GM12878 (cell line): ENCODE data around the gene CLNK. TPM values are rescaled to one million over a fixed set of nuclear protein-coding genes. Genes with fewer than 3 reads are reported as not detected.
A peak's percentile ranks its signal among the peaks of the same experiment; 100 is the strongest.

Experiments
- ATAC-seq: fragments of 200-7000 bp; cut with Tn5 transposase; 3 replicates; pipeline ENCODE4 v1.9.1; 2020; ENCODE audit warnings: mild to moderate bottlenecking, moderate library complexity
- BruUV-seq: library from RNA; stranded (reverse); fragments of 400-500 nt; replicated peaks from 2 replicates; lab custom pipeline; 2021; lab: Mats Ljungman, UMichigan
- CTCF ChIA-PET: fragments of 300-600 bp; sonication (Branson Sonifier 250); formaldehyde crosslinking; extraction: SDS; loops from one replicate; lab custom pipeline; 2021; ENCODE audit warnings: inconsistent platforms; lab: Yijun Ruan, JAX
- POLR2A ChIA-PET: fragments of 350-600 bp; formaldehyde crosslinking; extraction: SDS; loops from one replicate; lab custom pipeline; 2021; ENCODE audit warnings: inconsistent platforms; lab: Charles Lee
- RAD21 ChIA-PET: fragments of 300-600 bp; sonication (Branson Sonifier 250); formaldehyde crosslinking; loops from one replicate; lab custom pipeline; 2023; ENCODE audit warnings: antibody characterized with exemption; ENCODE audit not compliant: unreplicated experiment; lab: Charles Lee
- SMC1A ChIA-PET: fragments of 300-600 bp; sonication (Branson Sonifier 250); formaldehyde crosslinking; loops from one replicate; lab custom pipeline; 2023; ENCODE audit not compliant: unreplicated experiment, uncharacterized antibody; lab: Charles Lee
- DNase-seq: peaks from one replicate; pipeline ENCODE4 v3.0.0-alpha.2; 2011; ENCODE audit warnings: low read depth, low spot score
- FAIRE-seq: peaks from 3 replicates; lab custom pipeline; 2011; peaks lifted over from hg19 to GRCh38; lab: Jason Lieb, UNC
- H2AFZ ChIP-seq: 2 replicates; pipeline ENCODE4 v1.6.0; 2011; ENCODE audit warnings: low read depth, low read length, control low read depth; ENCODE audit not compliant: control insufficient read depth
- H3K27ac ChIP-seq: 2 replicates; pipeline ENCODE4 v1.5.1; 2011; ENCODE audit warnings: control low read depth; ENCODE audit not compliant: control insufficient read depth, insufficient read depth
- H3K27me3 ChIP-seq, 2 experiments: replicated peaks in 1 of 2; 2 replicates each; pipeline versions ENCODE4 v1.6.0 to v1.6.1; 2011; ENCODE audit warnings: low read length in 1 of 2; ENCODE audit not compliant: control insufficient read depth in 2 of 2, insufficient read depth in 2 of 2
- H3K36me3 ChIP-seq, 2 experiments: 2 replicates each; pipeline ENCODE4 v1.5.1; 2011; ENCODE audit warnings: low read length in 1 of 2; ENCODE audit not compliant: control insufficient read depth in 2 of 2, insufficient read depth in 2 of 2
- H3K4me1 ChIP-seq: 2 replicates; pipeline ENCODE4 v1.6.1; 2011; ENCODE audit warnings: mild to moderate bottlenecking, low read length, moderate library complexity, mixed read lengths; ENCODE audit not compliant: control insufficient read depth, insufficient read depth
- H3K4me2 ChIP-seq: 2 replicates; pipeline ENCODE4 v1.6.0; 2011; ENCODE audit warnings: control low read depth; ENCODE audit not compliant: control insufficient read depth, insufficient read depth
- H3K4me3 ChIP-seq: fragments of 200-600 bp; sonication (generic); 2 replicates; pipeline ENCODE4 v1.5.1; 2016
- H3K79me2 ChIP-seq: 2 replicates; pipeline ENCODE4 v1.6.0; 2011; ENCODE audit warnings: low read length; ENCODE audit not compliant: control insufficient read depth, insufficient read depth
- H3K9ac ChIP-seq: 2 replicates; pipeline ENCODE4 v1.8.0; 2011; ENCODE audit warnings: low read length, control low read depth, mixed read lengths; ENCODE audit not compliant: control insufficient read depth, insufficient read depth
- H3K9me3 ChIP-seq: replicated peaks from 3 replicates; pipeline ENCODE4 v1.5.1; 2011; ENCODE audit warnings: mild to moderate bottlenecking, low read length; ENCODE audit not compliant: control insufficient read depth, insufficient read depth
- H4K20me1 ChIP-seq: 2 replicates; pipeline ENCODE4 v1.6.0; 2011; ENCODE audit not compliant: control insufficient read depth, insufficient read depth
- BCL11A ChIP-seq: IDR thresholded peaks from 2 replicates; pipeline ENCODE4 v1.6.1; 2011; ENCODE audit warnings: low read depth, low read length
- BMI1 ChIP-seq: fragments of 450-650 bp; IDR thresholded peaks from 2 replicates; pipeline ENCODE4 v1.6.1; 2016; ENCODE audit warnings: mild to moderate bottlenecking, moderate library complexity, borderline replicate concordance
- ESRRA ChIP-seq: IDR thresholded peaks from 2 replicates; pipeline ENCODE4 v1.6.1; 2012; ENCODE audit warnings: mild to moderate bottlenecking, low read length, improper control_type of control experiment
- KLF5 ChIP-seq: fragments of 450-650 bp; IDR thresholded peaks from 2 replicates; pipeline ENCODE4 v1.6.1; 2014; ENCODE audit warnings: mild to moderate bottlenecking; ENCODE audit not compliant: partially characterized antibody
- LARP7 ChIP-seq: fragments of 450-650 bp; IDR thresholded peaks from 2 replicates; pipeline ENCODE4 v1.6.1; 2017; ENCODE audit warnings: mild to moderate bottlenecking
- MEF2B ChIP-seq: fragments of 450-650 bp; IDR thresholded peaks from 2 replicates; pipeline ENCODE4 v1.6.1; 2018; ENCODE audit warnings: mild to moderate bottlenecking, moderate library complexity; ENCODE audit not compliant: partially characterized antibody, poor library complexity, severe bottlenecking
- PAX5 ChIP-seq: IDR thresholded peaks from 2 replicates; pipeline ENCODE4 v1.6.1; 2011; ENCODE audit warnings: low read depth, low read length, borderline replicate concordance
- PML ChIP-seq: IDR thresholded peaks from 2 replicates; pipeline ENCODE4 v1.6.1; 2012; ENCODE audit warnings: low read length, inconsistent platforms
- ZNF207 ChIP-seq: fragments of 450-650 bp; IDR thresholded peaks from 2 replicates; pipeline ENCODE4 v1.6.1; 2014; ENCODE audit warnings: antibody characterized with exemption, mild to moderate bottlenecking, borderline replicate concordance
- WGBS: methylation state at CpG from one replicate; pipeline ENCODE4 v1.1.6; 2016; ENCODE audit warnings: low lambda C conversion rate; ENCODE audit not compliant: insufficient replicate concordance, insufficient coverage; ENCODE audit errors: missing lambda C conversion rate; 5-methylcytosine and 5-hydroxymethylcytosine counted together
- in situ Hi-C: fragments of 300-500 bp; cut with MboI; formaldehyde crosslinking; loops from 9 replicates; pipeline ENCODE4 v1.14.3; 2018; ENCODE audit warnings: mixed read lengths
- intact Hi-C: fragments of 100-400 bp; cut with micrococcal nuclease; formaldehyde crosslinking; loops from one replicate; pipeline ENCODE4 v1.14.2; 2022; ENCODE audit not compliant: unreplicated experiment
- polyA plus RNA-seq, 11 experiments: library from polyadenylated mRNA; depleted of rRNA in 4 of 11; unstranded in 6 of 11; stranded (reverse) in 5 of 11; fragments of >200 nt; fragmentation: Nextera tagmentation in 4 of 11; fragmentation: Illumina TruSeq in 1 of 11; extraction: Ambion mirVana in 4 of 11; extraction: Trizol in 1 of 11; gene quantifications; 1 replicate in 1 of 11; 2 replicates in 10 of 11; pipeline versions ENCODE4 v1.2.1 to v1.2.3, GENCODE V29; 2011 to 2016; ENCODE audit warnings: inconsistent platforms in 2 of 11, missing spikeins in 2 of 11, low read depth in 1 of 11
- total RNA-seq, 4 experiments: library from RNA; depleted of rRNA in 3 of 4; stranded (reverse); fragments of >200 nt in 3 of 4; fragmentation: Illumina TruSeq in 1 of 4; extraction: Trizol in 1 of 4; gene quantifications; 2 replicates each; pipeline versions ENCODE4 v1.2.1 to v1.2.3, GENCODE V29; 2013 to 2021
- TF ChIP-seq, protein P1 (sequence below): IDR thresholded peaks from 2 replicates; pipeline ENCODE4 v1.6.1; 2012; ENCODE audit warnings: improper control_type of control experiment, low read depth, low read length; ENCODE audit not compliant: insufficient replicate concordance

The CLNK gene
- total and polyA plus RNA-seq, 10 of the 15 experiments (the other 5 are each of a cell fraction or from before 2014, with no cell fraction given): 2.1 to 14.3 (median 2.7) TPM

DNA sequence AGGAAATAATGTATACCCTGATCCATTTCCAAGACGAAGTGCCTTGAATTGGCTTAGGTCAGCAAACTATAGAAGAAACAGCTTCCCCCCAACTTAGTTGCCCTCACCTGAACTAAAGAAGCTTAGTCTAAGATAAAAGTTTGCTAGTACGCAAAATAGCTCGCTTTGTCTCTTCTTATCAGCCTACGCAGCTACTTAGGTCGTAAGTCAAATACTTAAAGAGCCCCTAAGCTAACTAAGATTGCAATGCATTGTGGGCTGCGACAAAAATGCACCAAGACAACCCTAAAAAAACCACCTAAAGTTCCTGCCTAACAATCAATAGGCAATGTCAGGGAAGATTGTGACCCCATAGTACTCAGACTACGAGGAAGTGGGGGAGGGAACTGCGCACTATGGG lies 12.8 kb downstream of the CLNK start:
- no peak for ATAC-seq
- FAIRE-seq: no peak
- Histone ChIP-seq H2AFZ (peak overlapping the region; percentile 11; the same call in 1 of the 2 replicates), H3K4me1 (peaks cover 29% of the 10 kb centered on the region), H3K4me3 (no peak overlapping the region), H4K20me1 (no peaks in the 10 kb centered on the region), H3K79me2 (no peaks in the 10 kb centered on the region; the same call in 1 of the 2 replicates)
- ChIA-PET RAD21 (interaction anchor here (0.9 to 2.1 kb wide), 2 partner anchors 60 to 71 kb away, joined by 3 to 6 read pairs; no protein-coding TSS in a partner anchor), POLR2A (interaction anchor here (0.6 to 2.9 kb wide), 3 partner anchors 12 to 61 kb away, joined by 3 to 10 read pairs (median 7); no protein-coding TSS in a partner anchor), SMC1A (interaction anchor here (0.6 to 11.5 kb wide), 13 partner anchors 11 to 238 kb away, joined by 3 to 139 read pairs (median 5); partner anchors contain the start of gene CLNK)
- no TSS peak for BruUV-seq
- TF ChIP-seq ESRRA (no peak), PML (0 out of 2 replicates have a peak, but pooled peaks have one; percentile 4)
- TF ChIP-seq, all 136 proteins: peak for 1
- WGBS: 90% methylated on average over 8 of the region's 8 CpGs
- H3K9ac ChIP-seq: no peak overlapping the region
- peaks cover 4% of the 10 kb centered on the region; the same call in 2 of the 3 replicates for H3K9me3 ChIP-seq
- H3K27me3 ChIP-seq: no peaks in the 10 kb centered on the region
- intact Hi-C loops (loop anchor here (5.0 kb wide), 1 partner anchor 61 kb away; no protein-coding TSS in a partner anchor), in situ Hi-C loops (no loop called here)
- CTCF ChIA-PET: interaction anchor here (0.6 to 1.5 kb wide), 3 partner anchors 12 to 75 kb away, joined by 3 to 6 read pairs (median 4); no protein-coding TSS in a partner anchor
- no peaks in the 10 kb centered on the region; a peak in 1 of 4 replicates for H3K36me3 ChIP-seq
- no peak for DNase-seq
- peak overlapping the region; percentile 57 for H3K27ac ChIP-seq
- peak overlapping the region; percentile 21 for H3K4me2 ChIP-seq

DNA sequence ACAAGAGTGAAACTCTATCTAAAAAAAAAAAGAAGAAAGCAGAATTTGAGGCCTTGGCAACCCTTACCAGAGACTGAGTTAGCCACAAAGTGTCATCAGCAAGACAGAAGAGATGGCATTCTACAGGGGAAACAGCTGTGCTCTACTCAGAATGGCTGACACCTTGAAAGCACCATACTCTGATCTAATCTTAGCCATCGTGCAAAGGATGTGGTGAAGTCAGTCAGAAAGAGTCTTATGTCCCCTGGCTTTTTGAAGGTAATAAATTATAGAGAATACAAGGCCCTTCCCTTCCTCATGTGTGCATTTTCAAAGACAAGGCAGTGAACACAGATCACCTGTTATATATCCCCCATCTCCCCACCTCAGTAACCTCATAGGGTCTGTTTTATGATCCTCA lies 13.2 kb downstream of the CLNK start:
- peaks cover 0 to 2% of the 10 kb centered on the region in 2 experiments; a peak in 2 of 4 replicates for H3K36me3 ChIP-seq
- ATAC-seq: peak; percentile 84
- no peaks in the 10 kb centered on the region for H4K20me1 ChIP-seq
- peaks cover 29% of the 10 kb centered on the region for H3K4me1 ChIP-seq
- SMC1A ChIA-PET: interaction anchor here (0.6 to 11.5 kb wide), 12 partner anchors 11 to 239 kb away, joined by 3 to 139 read pairs (median 6); partner anchors contain the start of gene CLNK
- FAIRE-seq: peak; percentile 86
- no TSS peak for BruUV-seq
- intact Hi-C loops (loop anchor here (5.0 kb wide), 1 partner anchor 61 kb away; no protein-coding TSS in a partner anchor), in situ Hi-C loops (no loop called here)
- no peaks in the 10 kb centered on the region; the same call in 1 of the 2 replicates for H3K79me2 ChIP-seq
- H3K4me2 ChIP-seq: peak overlapping the region; percentile 21; the same call in 1 of the 2 replicates
- H3K27me3 ChIP-seq: no peaks in the 10 kb centered on the region
- POLR2A ChIA-PET: interaction anchor here (0.6 to 1.9 kb wide), 2 partner anchors 11 to 55 kb away, joined by 3 to 7 read pairs; no protein-coding TSS in a partner anchor
- peaks cover 3% of the 10 kb centered on the region; the same call in 2 of the 3 replicates for H3K9me3 ChIP-seq
- CTCF ChIA-PET: interaction anchor here (1.2 to 1.7 kb wide), 5 partner anchors 9 to 17 kb away, joined by 3 to 6 read pairs (median 4); partner anchors contain the start of gene CLNK
- H2AFZ ChIP-seq: peak overlapping the region; percentile 11
- DNase-seq: peak; percentile 92
- H3K4me3 ChIP-seq: no peak overlapping the region
- 0% methylated on average over 1 of the region's 1 CpG for WGBS
- RAD21 ChIA-PET: interaction anchor here (0.9 to 2.1 kb wide), 5 partner anchors 10 to 72 kb away, joined by 3 to 6 read pairs (median 3); no protein-coding TSS in a partner anchor
- no peak overlapping the region for H3K9ac ChIP-seq
- peak overlapping the region; percentile 57 for H3K27ac ChIP-seq
- peak; percentile 46; the same call in 1 of the 2 replicates for TF ChIP-seq BCL11A
- TF ChIP-seq ZNF207: no peak
- peak; percentile 30 for TF ChIP-seq MEF2B
- no peak for TF ChIP-seq LARP7
- 0 out of 2 replicates have a peak, but pooled peaks have one; percentile 24 for TF ChIP-seq PAX5
- 0 out of 2 replicates have a peak, but pooled peaks have one; percentile 14 for TF ChIP-seq PML
- no peak for TF ChIP-seq BMI1
- TF ChIP-seq, protein P1, sequence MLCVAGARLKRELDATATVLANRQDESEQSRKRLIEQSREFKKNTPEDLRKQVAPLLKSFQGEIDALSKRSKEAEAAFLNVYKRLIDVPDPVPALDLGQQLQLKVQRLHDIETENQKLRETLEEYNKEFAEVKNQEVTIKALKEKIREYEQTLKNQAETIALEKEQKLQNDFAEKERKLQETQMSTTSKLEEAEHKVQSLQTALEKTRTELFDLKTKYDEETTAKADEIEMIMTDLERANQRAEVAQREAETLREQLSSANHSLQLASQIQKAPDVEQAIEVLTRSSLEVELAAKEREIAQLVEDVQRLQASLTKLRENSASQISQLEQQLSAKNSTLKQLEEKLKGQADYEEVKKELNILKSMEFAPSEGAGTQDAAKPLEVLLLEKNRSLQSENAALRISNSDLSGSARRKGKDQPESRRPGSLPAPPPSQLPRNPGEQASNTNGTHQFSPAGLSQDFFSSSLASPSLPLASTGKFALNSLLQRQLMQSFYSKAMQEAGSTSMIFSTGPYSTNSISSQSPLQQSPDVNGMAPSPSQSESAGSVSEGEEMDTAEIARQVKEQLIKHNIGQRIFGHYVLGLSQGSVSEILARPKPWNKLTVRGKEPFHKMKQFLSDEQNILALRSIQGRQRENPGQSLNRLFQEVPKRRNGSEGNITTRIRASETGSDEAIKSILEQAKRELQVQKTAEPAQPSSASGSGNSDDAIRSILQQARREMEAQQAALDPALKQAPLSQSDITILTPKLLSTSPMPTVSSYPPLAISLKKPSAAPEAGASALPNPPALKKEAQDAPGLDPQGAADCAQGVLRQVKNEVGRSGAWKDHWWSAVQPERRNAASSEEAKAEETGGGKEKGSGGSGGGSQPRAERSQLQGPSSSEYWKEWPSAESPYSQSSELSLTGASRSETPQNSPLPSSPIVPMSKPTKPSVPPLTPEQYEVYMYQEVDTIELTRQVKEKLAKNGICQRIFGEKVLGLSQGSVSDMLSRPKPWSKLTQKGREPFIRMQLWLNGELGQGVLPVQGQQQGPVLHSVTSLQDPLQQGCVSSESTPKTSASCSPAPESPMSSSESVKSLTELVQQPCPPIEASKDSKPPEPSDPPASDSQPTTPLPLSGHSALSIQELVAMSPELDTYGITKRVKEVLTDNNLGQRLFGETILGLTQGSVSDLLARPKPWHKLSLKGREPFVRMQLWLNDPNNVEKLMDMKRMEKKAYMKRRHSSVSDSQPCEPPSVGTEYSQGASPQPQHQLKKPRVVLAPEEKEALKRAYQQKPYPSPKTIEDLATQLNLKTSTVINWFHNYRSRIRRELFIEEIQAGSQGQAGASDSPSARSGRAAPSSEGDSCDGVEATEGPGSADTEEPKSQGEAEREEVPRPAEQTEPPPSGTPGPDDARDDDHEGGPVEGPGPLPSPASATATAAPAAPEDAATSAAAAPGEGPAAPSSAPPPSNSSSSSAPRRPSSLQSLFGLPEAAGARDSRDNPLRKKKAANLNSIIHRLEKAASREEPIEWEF: no peak
- TF ChIP-seq KLF5: no peak
